Transverse colon (tissue), 4 donors: ENCODE measurements around the gene RNF168.

Experiments
- POLR2A ChIP-seq: fragments of 450-650 bp; IDR thresholded peaks from one replicate; pipeline ENCODE4 v1.6.1; 2016; ENCODE audit warnings: antibody characterized with exemption, mild to moderate bottlenecking, moderate library complexity
- POLR2AphosphoS5 ChIP-seq, 3 donors: sonication (generic); formaldehyde crosslinking; IDR thresholded peaks; one replicate each; pipeline ENCODE4 v1.6.1; 2016; ENCODE audit warnings: antibody characterized with exemption in 3 of 3
- TF ChIP-seq, protein P1 (sequence below), 5 experiments: fragments of 200-600 bp in 3 of 5; fragments of 450-650 bp in 2 of 5; sonication (generic) in 3 of 5; IDR thresholded peaks; 1 replicate in 2 of 5; 2 replicates in 3 of 5; pipeline ENCODE4 v1.5.1; 2016 to 2017; ENCODE audit warnings: antibody characterized with exemption in 5 of 5, inconsistent platforms in 3 of 5, mild to moderate bottlenecking in 2 of 5, moderate library complexity in 1 of 5

GRCh38 chr3:196528639-196529233 lies 25.2 kb upstream of the RNF168 start:
- TF ChIP-seq, protein P1, sequence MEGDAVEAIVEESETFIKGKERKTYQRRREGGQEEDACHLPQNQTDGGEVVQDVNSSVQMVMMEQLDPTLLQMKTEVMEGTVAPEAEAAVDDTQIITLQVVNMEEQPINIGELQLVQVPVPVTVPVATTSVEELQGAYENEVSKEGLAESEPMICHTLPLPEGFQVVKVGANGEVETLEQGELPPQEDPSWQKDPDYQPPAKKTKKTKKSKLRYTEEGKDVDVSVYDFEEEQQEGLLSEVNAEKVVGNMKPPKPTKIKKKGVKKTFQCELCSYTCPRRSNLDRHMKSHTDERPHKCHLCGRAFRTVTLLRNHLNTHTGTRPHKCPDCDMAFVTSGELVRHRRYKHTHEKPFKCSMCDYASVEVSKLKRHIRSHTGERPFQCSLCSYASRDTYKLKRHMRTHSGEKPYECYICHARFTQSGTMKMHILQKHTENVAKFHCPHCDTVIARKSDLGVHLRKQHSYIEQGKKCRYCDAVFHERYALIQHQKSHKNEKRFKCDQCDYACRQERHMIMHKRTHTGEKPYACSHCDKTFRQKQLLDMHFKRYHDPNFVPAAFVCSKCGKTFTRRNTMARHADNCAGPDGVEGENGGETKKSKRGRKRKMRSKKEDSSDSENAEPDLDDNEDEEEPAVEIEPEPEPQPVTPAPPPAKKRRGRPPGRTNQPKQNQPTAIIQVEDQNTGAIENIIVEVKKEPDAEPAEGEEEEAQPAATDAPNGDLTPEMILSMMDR (IDR thresholded peaks at IDR 0.05), result peak; percentile 31 to 77 (median 67)
- TF ChIP-seq POLR2A (no peak), POLR2AphosphoS5 (IDR thresholded peaks at IDR 0.05) (no peak)
